ENCODE data around the gene ID1.

DNA sequence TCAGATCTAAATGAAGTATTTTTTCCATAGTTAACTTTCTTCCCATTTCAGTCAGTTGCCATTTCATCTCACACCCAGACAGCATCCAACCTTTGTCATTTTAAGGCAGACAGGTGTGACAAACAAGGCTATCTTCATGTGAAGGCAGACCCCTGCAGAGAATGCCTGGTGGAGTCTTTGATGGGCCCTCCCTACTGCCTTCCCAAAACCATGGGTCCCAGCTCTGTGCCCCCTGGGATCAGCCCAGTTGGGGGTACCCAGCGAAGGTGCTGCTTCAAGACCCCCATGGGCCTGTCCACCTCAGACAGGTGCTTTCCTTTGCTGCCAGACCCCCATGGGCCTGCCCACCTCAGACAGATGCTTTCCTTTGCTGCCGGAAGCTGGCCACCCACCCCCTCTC is 28.3 kb upstream of the ID1 start:
- TF ChIP-seq RARB (CRISPR knock-in tag; IDR thresholded peaks at IDR 0.05) (no peak), ZNF70 (CRISPR knock-in tag; IDR thresholded peaks at IDR 0.05) (no peak)
